Prostate gland (tissue), 2 donors: ENCODE data around the gene GAB2. TPM values are rescaled to one million over a fixed set of nuclear protein-coding genes. Genes with fewer than 3 reads are reported as not detected.
"Not testable (repeated sequence)": the region's sequence is repeated elsewhere in the genome, so short reads cannot be mapped to it uniquely, and the experiment has no call there.

Source experiments
- DNase-seq: peaks from one replicate; pipeline ENCODE4 v3.0.0-alpha.2; 2019; ENCODE audit warnings: low spot score
- H3K27ac ChIP-seq, 2 donors: fragments of 200-600 bp; sonication (generic); 2 replicates each; pipeline ENCODE4 v1.5.1; 2017 to 2019
- H3K27me3 ChIP-seq: fragments of 200-600 bp; sonication (generic); replicated peaks from 2 replicates; pipeline ENCODE4 v1.5.1; 2019; ENCODE audit not compliant: insufficient read depth
- H3K36me3 ChIP-seq, 2 donors: fragments of 200-600 bp; sonication (generic); 1 replicate in 1 of 2; 2 replicates in 1 of 2; pipeline versions ENCODE4 v1.5.1 to v1.8.1; 2017 to 2019
- H3K4me1 ChIP-seq: fragments of 200-600 bp; sonication (generic); replicated peaks from 2 replicates; pipeline ENCODE4 v1.5.1; 2019
- H3K4me3 ChIP-seq, 2 donors: fragments of 200-600 bp; sonication (generic); 2 replicates each; pipeline ENCODE4 v1.5.1; 2017 to 2019
- H3K9me3 ChIP-seq: fragments of 200-600 bp; sonication (generic); 2 replicates; pipeline ENCODE4 v1.5.1; 2017
- POLR2A ChIP-seq: fragments of 450-650 bp; IDR thresholded peaks from one replicate; pipeline ENCODE4 v1.6.1; 2016; ENCODE audit warnings: antibody characterized with exemption, mild to moderate bottlenecking
- POLR2AphosphoS5 ChIP-seq: sonication (generic); formaldehyde crosslinking; IDR thresholded peaks from one replicate; pipeline ENCODE4 v1.6.1; 2017; ENCODE audit warnings: antibody characterized with exemption
- WGBS: methylation state at CpG from one replicate; pipeline ENCODE4 v1.1.5; 2018; 5-methylcytosine and 5-hydroxymethylcytosine counted together
- intact Hi-C: fragments of 100-400 bp; cut with DNase I; formaldehyde crosslinking; loops from one replicate; pipeline ENCODE4 v1.14.2; 2022
- total RNA-seq, 2 donors: library from RNA; depleted of rRNA; stranded (reverse); fragments of >200 nt; gene quantifications; one replicate each; pipeline ENCODE4 v1.1.0, GENCODE V29; 2016
- TF ChIP-seq, protein P1 (sequence below), 4 experiments: fragments of 200-600 bp in 2 of 4; fragments of 450-650 bp in 2 of 4; sonication (generic) in 2 of 4; IDR thresholded peaks; 1 replicate in 3 of 4; 2 replicates in 1 of 4; pipeline ENCODE4 v1.5.1; 2016 to 2019; ENCODE audit warnings: antibody characterized with exemption in 4 of 4, mild to moderate bottlenecking in 2 of 4, moderate library complexity in 2 of 4

The GAB2 gene
- total RNA-seq, 2 donors from 2014 or later: 7.4 to 12.8 TPM

- Histone ChIP-seq H3K9me3 (no peaks in the 10 kb centered on the region), H3K4me1 (no peaks in the 10 kb centered on the region), H3K36me3 (no peaks in the 10 kb centered on the region), H3K4me3 (no peak overlapping the region), H3K27ac (no peak overlapping the region), H3K27me3 (no peaks in the 10 kb centered on the region)
- intact Hi-C loops: no loop called here
- 82% methylated on average over 2 of the region's 2 CpGs for WGBS
- DNase-seq: no peak
- TF ChIP-seq POLR2AphosphoS5 (no peak), POLR2A (no peak)
- TF ChIP-seq, protein P1, sequence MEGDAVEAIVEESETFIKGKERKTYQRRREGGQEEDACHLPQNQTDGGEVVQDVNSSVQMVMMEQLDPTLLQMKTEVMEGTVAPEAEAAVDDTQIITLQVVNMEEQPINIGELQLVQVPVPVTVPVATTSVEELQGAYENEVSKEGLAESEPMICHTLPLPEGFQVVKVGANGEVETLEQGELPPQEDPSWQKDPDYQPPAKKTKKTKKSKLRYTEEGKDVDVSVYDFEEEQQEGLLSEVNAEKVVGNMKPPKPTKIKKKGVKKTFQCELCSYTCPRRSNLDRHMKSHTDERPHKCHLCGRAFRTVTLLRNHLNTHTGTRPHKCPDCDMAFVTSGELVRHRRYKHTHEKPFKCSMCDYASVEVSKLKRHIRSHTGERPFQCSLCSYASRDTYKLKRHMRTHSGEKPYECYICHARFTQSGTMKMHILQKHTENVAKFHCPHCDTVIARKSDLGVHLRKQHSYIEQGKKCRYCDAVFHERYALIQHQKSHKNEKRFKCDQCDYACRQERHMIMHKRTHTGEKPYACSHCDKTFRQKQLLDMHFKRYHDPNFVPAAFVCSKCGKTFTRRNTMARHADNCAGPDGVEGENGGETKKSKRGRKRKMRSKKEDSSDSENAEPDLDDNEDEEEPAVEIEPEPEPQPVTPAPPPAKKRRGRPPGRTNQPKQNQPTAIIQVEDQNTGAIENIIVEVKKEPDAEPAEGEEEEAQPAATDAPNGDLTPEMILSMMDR (IDR thresholded peaks at IDR 0.05): no peak
Observed at GRCh38 chr11:78244080-78244479, 173.5 kb downstream of the GAB2 start.

- Histone ChIP-seq H3K36me3 (no peaks in the 10 kb centered on the region), H3K4me1 (no peaks in the 10 kb centered on the region), H3K27ac (no peak overlapping the region), H3K9me3 (no peaks in the 10 kb centered on the region), H3K27me3 (no peaks in the 10 kb centered on the region), H3K4me3 (no peak overlapping the region)
- DNase-seq: no peak
- intact Hi-C loops: no loop called here
- TF ChIP-seq POLR2AphosphoS5 (no peak), POLR2A (no peak)
- TF ChIP-seq, protein P1 (IDR thresholded peaks at IDR 0.05): no peak
Observed at GRCh38 chr11:78241475-78241874, 176.1 kb downstream of the GAB2 start.

GRCh38 chr11:78239781-78240180 is 177.8 kb downstream of the GAB2 start:
- no peaks in the 10 kb centered on the region for H3K4me1 ChIP-seq
- H3K27me3 ChIP-seq: no peaks in the 10 kb centered on the region
- no peaks in the 10 kb centered on the region for H3K36me3 ChIP-seq
- 93% methylated on average over 1 of the region's 1 CpG for WGBS
- H3K4me3 ChIP-seq: no peak overlapping the region
- H3K9me3 ChIP-seq: no peaks in the 10 kb centered on the region
- no peak overlapping the region for H3K27ac ChIP-seq
- intact Hi-C loops: no loop called here
- DNase-seq: no peak
- TF ChIP-seq POLR2AphosphoS5 (no peak), POLR2A (no peak)
- TF ChIP-seq, protein P1 (IDR thresholded peaks at IDR 0.05): no peak

DNA sequence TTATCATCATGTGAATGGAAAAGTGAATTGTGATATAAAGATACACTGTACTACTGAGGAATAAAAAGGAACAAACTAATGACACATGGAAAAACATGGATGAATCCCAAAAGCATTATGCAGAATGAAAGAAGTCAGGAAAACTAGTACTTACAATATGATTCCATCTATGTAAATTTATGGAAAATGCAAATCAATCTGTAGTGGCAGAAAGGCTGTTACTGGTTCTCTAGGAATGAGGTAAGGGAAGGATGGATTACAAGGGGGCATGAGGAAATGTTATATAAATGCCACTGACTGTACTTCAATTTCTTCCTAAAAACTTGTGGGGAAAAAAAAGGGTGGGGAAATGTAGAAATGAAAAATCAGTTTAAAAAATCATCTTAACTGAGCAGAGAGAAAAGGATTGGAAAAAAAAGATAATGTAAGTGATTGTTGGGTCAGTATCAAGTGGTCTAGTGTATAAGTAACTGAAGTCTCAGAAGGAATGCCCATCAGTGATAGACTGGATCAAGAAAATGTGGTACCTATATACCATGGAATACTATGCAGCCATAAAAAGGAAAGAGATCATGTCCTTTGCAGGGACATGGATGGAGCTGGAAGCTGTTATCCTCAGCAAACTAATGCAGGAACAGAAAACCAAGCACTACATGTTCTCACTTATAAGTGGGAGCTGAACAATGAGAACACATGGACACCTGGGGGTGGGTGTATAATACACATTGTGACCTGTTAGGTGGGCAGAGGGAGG is 180.2 kb downstream of the GAB2 start:
- no peak for DNase-seq
- no peak overlapping the region for H3K4me3 ChIP-seq
- no peak overlapping the region for H3K27ac ChIP-seq
- intact Hi-C loops: no loop called here
- no peaks in the 10 kb centered on the region for H3K9me3 ChIP-seq
- H3K27me3 ChIP-seq: no peaks in the 10 kb centered on the region
- TF ChIP-seq POLR2AphosphoS5 (no peak), POLR2A (no peak)
- TF ChIP-seq, protein P1 (IDR thresholded peaks at IDR 0.05): no peak
- no peaks in the 10 kb centered on the region for H3K4me1 ChIP-seq
- no peaks in the 10 kb centered on the region for H3K36me3 ChIP-seq

- DNase-seq: no peak
- no peaks in the 10 kb centered on the region for H3K9me3 ChIP-seq
- no peak overlapping the region for H3K4me3 ChIP-seq
- 86% methylated on average over 5 of the region's 5 CpGs for WGBS
- no peaks in the 10 kb centered on the region for H3K36me3 ChIP-seq
- H3K27ac ChIP-seq: no peak overlapping the region
- no peaks in the 10 kb centered on the region for H3K4me1 ChIP-seq
- intact Hi-C loops: no loop called here
- H3K27me3 ChIP-seq: no peaks in the 10 kb centered on the region
- TF ChIP-seq POLR2AphosphoS5: no peak
- TF ChIP-seq, protein P1 (IDR thresholded peaks at IDR 0.05): no peak
Observed at GRCh38 chr11:78234006-78234405, 183.6 kb downstream of the GAB2 start.

DNA sequence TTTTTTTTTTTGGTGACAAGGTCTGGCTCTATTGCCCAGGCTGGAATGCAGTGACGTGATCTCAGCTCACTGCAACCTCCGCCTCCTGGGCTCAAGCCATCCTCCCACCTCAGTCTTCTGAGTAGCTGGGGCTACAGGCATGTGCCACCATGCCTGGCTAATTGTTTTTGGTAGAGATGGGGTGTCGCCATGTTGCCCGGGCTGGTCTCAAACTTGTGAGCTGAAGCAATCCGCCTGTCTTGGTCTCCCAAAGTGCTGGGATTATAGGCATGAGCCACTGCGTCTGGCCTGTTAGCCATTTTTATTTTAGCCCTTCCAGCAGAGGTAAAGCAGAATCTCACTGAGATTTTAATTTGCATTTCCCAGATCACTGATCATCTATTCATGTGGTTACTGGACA is 184.6 kb downstream of the GAB2 start:
- H3K4me3 ChIP-seq, DNase-seq, H3K9me3 ChIP-seq, H3K36me3 ChIP-seq, intact Hi-C loops, H3K27ac ChIP-seq, H3K4me1 ChIP-seq, H3K27me3 ChIP-seq: not testable (repeated sequence)
- WGBS: 80% methylated on average over 6 of the region's 6 CpGs
